ENCODE results near the gene LAMA2. TPM values are rescaled to one million over a fixed set of nuclear protein-coding genes. Genes with fewer than 3 reads are reported as not detected.
"Not testable (repeated sequence)": the region's sequence is repeated elsewhere in the genome, so short reads cannot be mapped to it uniquely, and the experiment has no call there.

Gene LAMA2
- total RNA-seq, 1 experiment from 2014 or later, result 112 TPM

DNA sequence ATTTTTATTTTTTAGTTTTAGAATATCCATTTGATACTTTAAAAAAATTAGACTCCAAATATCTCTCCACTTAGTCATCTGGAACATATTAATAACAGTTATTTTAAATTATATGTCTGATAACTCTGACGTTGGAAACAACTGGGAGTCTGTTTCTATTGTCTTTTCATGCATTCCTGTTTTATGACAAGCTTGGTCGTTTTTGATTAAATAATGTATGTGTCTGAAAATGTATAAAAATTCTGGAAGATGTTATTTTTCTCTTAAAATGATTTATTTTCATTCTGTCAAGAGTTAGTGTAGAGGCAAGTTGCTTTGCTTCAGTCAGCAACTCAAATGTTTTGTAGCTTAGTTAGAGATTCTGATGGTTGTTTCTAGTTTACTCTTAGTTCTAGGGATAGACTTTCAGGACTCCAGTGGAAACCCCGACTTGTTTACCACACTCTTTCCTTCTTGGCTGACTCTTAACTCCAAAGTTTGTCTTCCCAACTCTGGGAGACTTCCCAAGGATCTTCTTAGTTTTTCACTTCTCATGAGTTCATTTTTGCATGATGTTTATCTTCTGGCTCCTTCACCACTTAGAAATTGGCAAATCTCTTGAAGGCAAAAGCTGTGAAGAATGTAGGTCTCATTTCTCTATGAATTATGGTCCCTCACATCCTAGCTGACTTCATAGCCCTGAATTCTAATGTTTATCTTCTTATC lies 190.9 kb downstream of the LAMA2 start:
- DNase-seq (ENCODE audit: low read depth), result no peak

DNA sequence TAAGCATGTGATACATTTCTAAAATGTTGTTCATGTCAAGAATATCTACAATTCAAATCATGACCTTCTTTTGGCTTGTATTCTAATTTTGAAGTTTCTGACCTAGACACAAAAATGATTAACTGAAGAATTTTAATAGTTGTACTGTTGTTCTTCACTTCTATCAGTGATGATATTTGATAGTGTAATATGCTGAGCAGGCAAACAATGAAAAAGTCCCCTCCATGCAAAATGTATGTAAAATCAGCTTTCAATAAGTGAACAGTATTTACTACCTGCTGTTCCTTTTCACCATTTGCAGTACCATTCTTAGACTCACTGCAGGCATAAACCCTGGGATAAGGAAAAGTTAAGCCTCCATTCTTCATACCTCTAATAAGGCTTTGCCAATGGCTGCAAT lies 201.5 kb downstream of the LAMA2 start:
- DNase-seq (ENCODE audit: low read depth), result no peak

DNA sequence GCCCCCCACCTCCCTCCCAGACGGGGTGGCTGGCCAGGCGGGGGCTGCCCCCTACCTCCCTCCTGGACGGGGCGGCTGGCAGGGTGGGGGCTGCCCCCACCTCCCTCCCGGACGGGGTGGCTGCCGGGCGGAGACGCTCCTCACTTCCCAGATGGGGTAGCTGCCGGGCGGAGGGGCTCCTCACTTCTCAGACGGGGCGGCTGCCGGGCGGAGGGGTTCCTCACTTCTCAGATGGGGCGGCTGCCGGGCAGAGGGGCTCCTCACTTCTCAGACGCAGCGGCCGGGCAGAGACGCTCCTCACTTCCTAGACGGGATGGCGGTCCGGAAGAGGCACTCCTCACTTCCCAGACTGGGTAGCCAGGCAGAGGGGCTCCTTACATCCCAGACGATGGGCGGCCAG lies 205.5 kb downstream of the LAMA2 start:
- not testable (repeated sequence) for DNase-seq (ENCODE audit: low read depth)

DNA sequence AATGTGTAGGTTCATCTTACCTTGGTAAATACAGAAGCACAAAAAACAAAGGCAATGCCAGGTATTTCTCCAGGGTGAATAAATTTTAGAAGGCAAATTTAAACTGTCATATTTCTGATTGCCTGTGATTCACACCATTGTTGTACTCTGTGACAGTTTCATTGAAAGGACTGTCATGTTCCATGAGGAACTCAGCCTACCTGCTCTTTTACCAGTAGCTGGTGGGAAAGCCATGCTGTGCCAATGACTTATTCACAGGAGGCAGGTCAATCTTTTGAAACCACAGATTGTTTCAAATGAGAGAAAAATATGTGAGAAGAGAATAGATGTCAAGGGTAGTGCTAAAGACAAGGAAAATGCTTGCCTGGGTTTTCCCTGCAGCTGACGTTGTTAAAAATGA lies 206.4 kb downstream of the LAMA2 start:
- DNase-seq (ENCODE audit: low read depth), result no peak

DNA sequence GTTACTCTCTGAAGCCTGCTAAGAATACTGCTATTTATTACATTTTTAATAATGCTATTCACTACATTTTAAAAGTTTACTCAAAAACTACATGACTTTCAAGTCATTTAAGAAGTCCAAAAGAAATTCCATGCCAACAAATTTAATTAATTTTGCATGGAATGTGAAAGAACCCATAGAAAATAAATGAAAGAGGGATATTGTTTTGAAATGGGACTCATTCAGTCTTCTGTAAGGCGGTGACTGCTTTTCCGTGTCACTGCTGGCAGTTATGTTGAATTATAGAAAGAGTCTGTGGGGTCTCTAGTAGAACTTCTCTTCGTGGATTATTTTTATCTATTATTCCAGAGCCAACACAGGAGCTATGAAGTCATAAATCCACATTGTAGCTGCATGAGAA lies 211.2 kb downstream of the LAMA2 start:
- DNase-seq (ENCODE audit: low read depth), result no peak

DNA sequence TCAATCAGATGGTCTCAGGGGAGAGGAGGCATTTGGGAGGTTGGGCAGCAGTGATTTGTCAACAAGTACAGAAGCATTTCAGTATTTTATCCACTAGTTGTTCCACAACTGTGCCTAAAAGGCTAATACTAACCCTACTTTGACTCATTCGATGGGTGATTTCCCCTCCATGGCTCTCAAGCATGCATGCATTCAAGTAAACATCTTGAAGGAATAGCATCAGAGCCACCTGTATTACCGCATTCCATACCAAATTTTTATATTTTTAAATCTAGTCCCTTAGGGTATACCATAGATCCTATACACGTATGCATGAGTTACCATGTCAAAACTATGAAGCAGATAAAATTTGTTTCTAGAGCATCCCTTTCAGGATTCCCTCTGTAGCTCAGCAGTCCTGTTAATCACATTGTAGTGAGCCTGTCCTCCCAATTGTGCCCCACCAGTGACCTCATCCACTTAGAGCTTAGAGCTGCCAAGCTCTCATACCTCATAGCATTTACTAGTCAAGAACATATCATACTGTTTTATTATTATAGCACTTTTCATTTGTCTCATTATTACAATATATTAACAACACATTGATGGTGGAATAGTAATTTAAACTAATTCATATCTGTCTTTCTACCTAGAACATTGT lies 213.8 kb downstream of the LAMA2 start:
- DNase-seq (ENCODE audit: low read depth), result no peak

DNA sequence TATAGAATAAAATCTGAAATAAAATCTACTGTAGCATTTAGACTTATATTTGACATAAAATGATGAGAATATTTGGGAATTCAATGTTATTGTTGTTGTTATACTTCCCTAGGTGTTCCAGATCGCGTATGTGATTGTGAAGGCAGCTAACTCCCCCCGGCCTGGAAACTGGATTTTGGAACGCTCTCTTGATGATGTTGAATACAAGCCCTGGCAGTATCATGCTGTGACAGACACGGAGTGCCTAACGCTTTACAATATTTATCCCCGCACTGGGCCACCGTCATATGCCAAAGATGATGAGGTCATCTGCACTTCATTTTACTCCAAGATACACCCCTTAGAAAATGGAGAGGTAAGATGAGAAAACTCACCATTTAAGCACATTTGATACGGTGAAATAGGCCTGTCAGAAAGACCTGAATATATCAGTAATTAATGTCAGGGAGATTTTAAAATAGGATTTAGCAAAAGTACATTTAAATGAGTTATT lies 215.2 kb downstream of the LAMA2 start:
- DNase-seq (ENCODE audit: low read depth), result no peak

DNA sequence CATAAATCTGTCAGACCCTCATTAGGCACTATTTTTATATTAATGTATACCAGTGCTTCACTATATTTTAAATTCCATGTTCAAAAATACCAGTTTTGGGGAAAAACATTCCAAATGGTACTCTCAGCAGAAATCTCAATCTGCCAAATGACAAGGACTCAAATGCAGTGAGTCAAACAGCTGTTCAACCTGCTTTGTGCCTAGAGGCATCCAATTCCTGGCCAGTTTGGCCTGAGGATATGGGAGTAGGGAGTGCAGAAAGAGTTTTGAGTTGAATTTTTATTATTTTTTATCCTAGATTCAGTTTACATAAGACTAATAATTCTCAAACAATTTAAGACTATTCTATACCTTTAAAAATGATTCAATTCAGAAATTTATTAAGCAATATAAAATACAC lies 216.8 kb downstream of the LAMA2 start:
- no peak for DNase-seq (ENCODE audit: low read depth)

DNA sequence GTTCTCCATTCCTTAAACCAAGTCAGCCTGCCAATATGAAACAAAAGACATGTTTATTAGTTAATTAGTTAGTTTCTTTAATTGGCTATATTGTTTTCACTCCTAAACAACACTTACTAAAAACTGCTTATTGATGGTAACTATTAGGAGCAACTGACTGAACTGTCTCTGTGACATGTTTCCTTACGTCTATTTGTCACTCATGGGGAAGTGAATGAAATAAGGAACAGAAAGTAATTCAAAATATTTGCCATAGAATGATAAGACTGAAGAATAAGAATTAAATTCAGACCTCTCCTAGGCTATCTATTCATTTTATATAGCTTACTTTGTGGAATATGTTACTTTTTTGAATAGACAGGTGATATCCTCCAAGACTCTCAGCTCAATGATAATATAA lies 217.2 kb downstream of the LAMA2 start:
- DNase-seq (ENCODE audit: low read depth), result no peak

DNA sequence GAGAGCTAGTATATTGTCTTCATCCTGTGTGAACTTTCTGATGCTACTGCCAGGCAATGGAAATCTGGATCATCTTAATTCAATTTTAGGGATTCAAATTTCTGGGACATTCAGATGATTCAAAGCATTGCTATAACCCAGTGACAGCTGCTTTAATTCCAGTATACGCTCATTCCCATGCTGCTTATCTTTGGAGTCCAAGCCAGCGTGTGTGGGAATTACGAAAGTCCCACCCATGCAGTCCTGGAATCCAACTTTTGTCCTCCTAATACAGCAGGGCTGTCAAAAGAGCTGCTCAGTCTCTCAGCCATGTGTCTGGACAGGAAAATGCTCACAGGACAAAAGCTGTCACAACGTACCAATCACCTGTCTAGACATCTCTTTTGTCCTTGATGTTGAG lies 219.8 kb downstream of the LAMA2 start:
- peak; percentile 97 for DNase-seq (ENCODE audit: low read depth)

DNA sequence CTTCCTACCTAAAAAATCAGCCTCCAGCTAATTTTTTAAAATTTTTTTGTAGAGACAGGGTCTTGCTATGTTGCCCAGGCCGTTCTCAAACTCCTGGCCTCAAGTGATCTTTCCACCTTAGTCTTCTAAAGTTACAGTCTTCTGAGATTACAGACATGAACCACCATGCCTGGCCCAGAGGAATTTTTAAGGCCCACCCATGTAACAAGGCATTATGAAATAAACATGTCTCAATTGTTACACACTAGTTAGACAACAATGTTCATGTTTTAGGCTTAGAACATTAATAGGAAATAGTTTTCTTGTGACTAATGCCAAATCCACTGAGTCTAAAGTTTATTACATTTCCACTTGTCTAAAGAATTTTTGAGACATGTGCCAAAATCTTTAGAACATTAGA lies 221.2 kb downstream of the LAMA2 start:
- DNase-seq (ENCODE audit: low read depth), result peak; percentile 90

DNA sequence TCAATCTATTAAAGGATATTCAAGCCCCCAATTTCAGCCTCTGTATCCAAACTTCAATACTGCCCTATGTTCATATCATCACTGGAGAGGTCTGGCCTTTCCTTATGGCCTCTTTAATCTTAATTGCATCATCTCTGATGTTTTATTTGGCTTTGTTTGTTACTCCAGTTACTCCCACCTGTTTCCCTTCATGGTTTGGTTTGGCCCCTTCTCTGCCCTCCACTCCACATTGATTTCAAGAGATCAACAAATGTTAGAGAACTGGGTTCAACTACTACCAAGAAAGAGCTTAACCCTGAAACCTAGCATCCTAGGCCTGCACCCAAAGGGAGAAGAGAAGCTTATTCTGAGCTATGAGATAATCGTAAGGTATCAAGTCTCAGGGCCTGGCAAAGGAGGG lies 221.6 kb downstream of the LAMA2 start:
- DNase-seq (ENCODE audit: low read depth), result peak; percentile 83

DNA sequence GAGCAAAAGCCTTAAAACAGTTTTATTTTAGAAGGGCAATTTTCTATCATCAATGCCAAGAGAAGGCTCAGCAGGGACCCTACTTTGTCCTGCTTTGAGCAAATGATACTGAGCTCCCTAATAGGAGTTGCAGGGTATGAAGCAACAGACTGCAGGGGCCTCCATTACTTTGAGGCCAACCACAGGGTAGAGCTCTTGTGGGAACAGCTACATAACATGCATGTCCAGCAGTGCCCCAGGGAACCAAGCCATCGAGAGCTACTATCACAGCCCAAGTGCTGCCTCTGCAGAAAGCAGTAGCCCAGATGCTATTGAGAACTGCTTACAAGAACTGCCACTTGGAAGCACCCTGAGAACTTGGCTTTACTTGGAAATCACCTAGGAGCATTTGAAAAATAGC lies 222.1 kb downstream of the LAMA2 start:
- peak; percentile 76 for DNase-seq (ENCODE audit: low read depth)

DNA sequence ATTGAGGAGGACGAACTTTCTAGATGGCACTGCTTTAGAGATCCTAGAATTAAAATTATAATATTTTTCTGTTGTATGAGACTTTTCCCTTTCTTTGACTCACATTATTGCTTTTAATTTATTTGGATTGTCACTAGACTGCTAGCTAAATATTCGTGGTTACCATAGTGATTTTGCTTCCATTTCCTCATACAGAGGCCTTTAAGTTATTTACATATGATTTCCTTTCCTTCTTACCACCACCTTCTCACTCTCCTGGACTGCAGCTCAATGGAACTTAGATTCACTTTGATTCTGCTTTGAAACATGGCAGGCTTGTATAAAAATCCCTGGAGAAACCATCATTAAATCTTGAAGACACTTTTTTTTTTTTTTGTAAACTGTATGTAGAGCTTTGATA lies 222.9 kb downstream of the LAMA2 start:
- no peak for DNase-seq (ENCODE audit: low read depth)

DNA sequence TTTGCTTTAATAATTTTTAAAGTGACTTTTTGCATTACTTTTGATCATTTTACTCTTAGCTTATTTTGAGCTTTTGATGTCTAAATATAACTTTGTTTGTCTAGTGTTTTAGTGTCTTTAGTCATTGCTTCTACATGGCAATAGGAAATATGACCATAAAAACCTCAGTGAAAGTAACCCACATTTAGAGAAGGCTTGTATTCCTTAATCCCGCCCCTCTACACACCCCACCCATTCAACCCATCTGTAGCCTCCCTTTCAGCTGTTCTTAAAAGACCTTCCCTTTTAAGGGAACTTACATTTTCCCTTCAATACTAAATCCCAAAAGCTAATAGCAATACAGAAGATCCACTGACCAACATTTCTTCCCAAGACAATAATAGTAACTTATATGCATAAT lies 225.4 kb downstream of the LAMA2 start:
- peak; percentile 62 for DNase-seq (ENCODE audit: low read depth)

DNA sequence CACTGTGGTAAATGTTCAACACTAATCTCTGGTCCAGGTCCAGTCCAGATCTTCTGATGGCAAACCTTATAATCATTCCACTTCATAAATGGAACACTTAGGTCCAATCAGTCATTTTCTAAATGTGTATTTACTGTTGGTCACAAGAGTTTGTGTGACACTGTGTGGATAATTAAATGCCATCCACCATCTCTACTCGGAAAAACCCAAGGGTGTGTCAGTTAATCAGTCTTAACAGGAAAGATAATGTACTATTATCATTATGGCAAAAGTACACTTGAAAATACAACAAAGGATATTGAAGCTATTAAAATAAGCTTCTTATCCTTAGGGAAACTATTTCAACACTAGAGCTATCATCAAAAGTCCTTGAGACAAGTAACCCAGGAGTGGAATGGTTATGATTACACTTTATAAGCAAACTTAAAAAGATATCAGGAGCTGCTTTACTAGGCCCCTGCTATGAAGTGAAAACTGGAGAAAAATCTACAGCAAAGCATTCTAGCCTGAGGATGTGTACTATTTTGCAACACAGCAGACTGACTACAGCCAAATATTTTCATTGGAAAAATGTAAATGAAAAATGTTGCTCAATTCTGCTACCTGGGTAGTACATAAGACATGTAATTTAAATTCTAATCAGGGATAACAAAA lies 227.9 kb downstream of the LAMA2 start:
- no peak for DNase-seq (ENCODE audit: low read depth)

DNA sequence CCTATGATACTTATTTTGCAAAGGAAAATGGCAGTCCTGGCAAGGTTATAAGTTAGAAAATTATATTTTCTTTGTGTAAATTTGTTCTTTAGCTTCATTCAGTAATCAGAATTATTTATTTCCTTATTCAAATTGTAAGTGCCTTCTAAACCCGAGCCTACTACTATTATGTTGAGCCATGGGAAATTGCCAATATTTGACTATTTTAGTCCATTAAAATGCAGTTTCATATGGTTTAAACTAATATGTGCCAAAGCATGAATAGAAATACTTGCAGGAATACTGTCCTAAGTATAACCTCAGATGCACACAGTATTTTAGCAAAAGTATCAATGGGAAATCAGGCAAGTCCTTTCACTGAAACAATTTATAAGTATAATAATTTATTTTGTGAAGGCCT lies 228.4 kb downstream of the LAMA2 start:
- DNase-seq (ENCODE audit: low read depth), result no peak

DNA sequence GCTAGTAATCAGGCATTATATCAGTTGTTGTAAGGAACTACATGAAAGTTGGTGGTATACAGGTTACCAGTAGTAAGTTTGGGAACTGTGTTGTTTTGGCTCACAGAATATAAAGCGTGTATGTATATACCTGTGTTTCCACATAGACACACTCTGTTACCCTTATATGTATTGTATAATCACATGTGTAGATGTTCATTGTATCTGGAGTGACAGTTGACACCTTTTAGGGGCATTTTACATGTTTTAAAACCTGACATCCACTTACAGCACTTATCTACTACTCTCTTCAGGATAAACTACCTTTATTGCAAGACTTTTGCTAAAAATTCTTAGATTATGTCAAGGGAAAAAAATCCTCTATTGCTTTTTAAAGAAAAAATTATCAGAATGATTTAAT lies 228.9 kb downstream of the LAMA2 start:
- DNase-seq (ENCODE audit: low read depth), result no peak

DNA sequence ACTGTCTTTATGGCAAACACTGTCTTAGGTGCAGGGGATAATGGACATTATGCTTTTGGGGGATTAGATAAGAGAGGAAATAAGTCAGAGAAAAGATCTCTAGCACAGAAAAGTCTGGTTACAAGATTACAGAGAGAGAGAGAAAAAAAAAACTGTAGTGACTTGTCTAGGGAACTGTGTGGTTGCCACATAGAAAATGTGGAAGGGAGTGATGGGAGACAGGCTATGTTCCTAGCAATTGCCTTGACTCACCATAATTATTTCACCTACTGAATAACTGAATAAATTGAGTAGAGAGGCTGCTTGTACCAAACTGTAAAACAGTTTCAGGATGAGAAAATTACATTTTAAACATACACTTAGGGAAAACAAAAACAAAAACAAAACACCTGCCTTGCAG lies 229.7 kb downstream of the LAMA2 start:
- no peak for DNase-seq (ENCODE audit: low read depth)

DNA sequence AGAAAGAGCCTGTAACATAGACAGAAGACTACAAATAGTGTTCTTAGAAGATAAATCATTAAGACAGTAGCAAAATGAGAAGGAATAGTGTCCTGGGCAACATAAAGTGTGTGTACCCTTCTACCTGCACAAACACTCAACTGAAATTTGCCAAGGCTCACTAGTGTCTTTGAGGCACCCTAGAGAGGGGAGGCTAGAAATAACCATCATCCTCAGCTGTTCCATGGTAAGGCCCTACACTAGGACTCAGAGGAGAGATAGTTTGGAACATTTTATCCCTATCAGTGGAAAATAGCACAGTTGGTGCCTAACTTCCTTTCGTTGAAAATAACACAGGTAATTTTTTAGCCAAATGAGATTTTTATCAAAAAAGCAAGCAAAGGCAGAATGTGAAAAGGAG lies 230.7 kb downstream of the LAMA2 start:
- no peak for DNase-seq (ENCODE audit: low read depth)

DNA sequence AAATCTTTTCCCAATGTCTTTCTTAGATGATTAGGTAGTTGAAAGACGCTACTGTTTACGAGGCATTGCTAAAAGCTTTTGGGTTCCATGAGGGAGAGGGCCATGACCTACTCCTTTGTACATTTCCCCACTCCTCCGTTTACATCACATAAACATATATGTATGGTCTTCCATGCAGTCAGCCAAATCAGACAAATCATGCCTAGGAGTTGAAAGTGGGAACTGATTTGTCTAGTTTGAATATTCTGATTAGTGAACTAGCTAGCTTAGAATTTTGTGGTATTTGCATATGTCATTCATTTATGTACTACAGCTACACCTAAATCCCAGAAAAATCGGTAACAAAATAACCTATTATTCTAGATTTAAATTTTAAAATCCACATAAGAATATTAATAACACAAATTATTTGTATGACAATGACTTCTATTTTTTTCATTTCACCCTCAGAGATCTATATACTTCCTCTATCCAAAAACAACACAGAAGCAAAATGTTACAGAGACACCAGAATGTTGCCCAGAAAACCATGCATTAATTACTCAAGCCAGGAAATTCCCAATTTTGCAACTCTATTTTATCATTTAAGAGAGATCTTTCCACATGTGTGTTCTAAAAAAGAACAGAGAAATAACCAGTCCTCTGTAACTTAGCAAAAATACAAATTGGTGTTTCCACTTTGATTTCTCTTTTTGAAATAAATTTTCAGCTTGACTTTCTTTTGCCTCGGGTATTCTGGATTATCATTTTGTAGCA lies 231.9 kb downstream of the LAMA2 start:
- DNase-seq (ENCODE audit: low read depth), result no peak

DNA sequence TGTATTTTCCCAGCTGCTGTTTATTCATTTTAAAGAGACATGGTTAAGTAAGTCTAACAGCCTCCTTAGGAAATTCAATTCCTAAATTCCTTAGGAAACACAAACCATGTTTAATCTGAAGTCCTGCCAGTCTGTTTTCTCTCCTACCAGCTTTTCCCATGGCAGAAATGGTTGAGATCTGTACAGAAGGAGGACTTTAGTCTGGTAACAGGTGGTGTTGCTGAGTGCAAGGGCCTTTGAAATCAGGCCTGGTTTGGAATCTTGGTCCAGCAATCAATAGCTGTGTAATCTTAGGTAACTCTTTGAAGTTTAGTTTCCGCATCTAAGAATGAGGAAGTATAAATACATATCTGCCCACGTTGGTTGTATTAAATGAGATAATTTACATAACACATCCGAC lies 232.5 kb downstream of the LAMA2 start:
- no peak for DNase-seq (ENCODE audit: low read depth)
